Upper lobe of left lung (tissue), 6 donors: ENCODE results near the gene COPS7A. TPM values are rescaled to one million over a fixed set of nuclear protein-coding genes. Genes with fewer than 3 reads are reported as not detected.
"Not testable (repeated sequence)": the region's sequence is repeated elsewhere in the genome, so short reads cannot be mapped to it uniquely, and the experiment has no call there.

Source experiments
- ATAC-seq, 2 donors: fragments of 200-7000 bp; cut with Tn5 transposase; one replicate each; pipeline ENCODE4 v1.9.1; 2022; ENCODE audit warnings: mild to moderate bottlenecking in 2 of 2, moderate library complexity in 2 of 2; ENCODE audit not compliant: low FRiP score in 2 of 2
- DNase-seq, 2 donors: peaks; one replicate each; pipeline ENCODE4 v3.0.0-alpha.2; 2019 to 2020
- H3K27ac ChIP-seq, 4 donors: fragments of 200-600 bp; sonication (generic); one replicate each; pipeline ENCODE4 v1.5.1; 2016 to 2019
- H3K27me3 ChIP-seq, 4 donors: fragments of 200-600 bp; sonication (generic); one replicate each; pipeline ENCODE4 v1.5.1; 2017 to 2019
- H3K36me3 ChIP-seq, 4 donors: fragments of 200-600 bp; sonication (generic); one replicate each; pipeline ENCODE4 v1.5.1; 2016 to 2019
- H3K4me1 ChIP-seq, 4 donors: fragments of 200-600 bp; sonication (generic); one replicate each; pipeline ENCODE4 v1.5.1; 2018 to 2019
- H3K4me3 ChIP-seq, 4 donors: fragments of 200-600 bp; sonication (generic); one replicate each; pipeline ENCODE4 v1.5.1; 2017 to 2019; ENCODE audit warnings: mild to moderate bottlenecking in 2 of 4, moderate library complexity in 1 of 4
- H3K9me3 ChIP-seq, 4 donors: fragments of 200-600 bp; sonication (generic); one replicate each; pipeline ENCODE4 v1.5.1; 2018 to 2019
- EP300 ChIP-seq, 4 donors: sonication (generic); formaldehyde crosslinking; IDR thresholded peaks; one replicate each; pipeline ENCODE4 v1.5.1; 2017; ENCODE audit warnings: antibody characterized with exemption in 4 of 4, control low read depth in 2 of 4
- POLR2A ChIP-seq, 4 donors: fragments of 450-650 bp; IDR thresholded peaks; one replicate each; pipeline ENCODE4 v1.5.1; 2016 to 2017; ENCODE audit warnings: antibody characterized with exemption in 4 of 4, mild to moderate bottlenecking in 2 of 4
- POLR2AphosphoS5 ChIP-seq, 2 donors: sonication (generic); formaldehyde crosslinking; IDR thresholded peaks; one replicate each; pipeline ENCODE4 v1.5.1; 2017; ENCODE audit warnings: antibody characterized with exemption in 2 of 2
- WGBS, 2 donors: methylation state at CpG; one replicate each; pipeline ENCODE4 v1.1.5; 2017 to 2018; 5-methylcytosine and 5-hydroxymethylcytosine counted together
- total RNA-seq, 6 donors: library from RNA; depleted of rRNA in 4 of 6; stranded (reverse); fragments of >200 nt in 4 of 6; gene quantifications; one replicate each; pipeline versions ENCODE4 v1.1.0 to v1.2.1, GENCODE V29; 2016 to 2021
- TF ChIP-seq, protein P1 (sequence below), 6 experiments: fragments of 450-650 bp in 4 of 6; fragments of 200-600 bp in 2 of 6; sonication (generic) in 2 of 6; IDR thresholded peaks; one replicate each; pipeline ENCODE4 v1.5.1; 2016 to 2019; ENCODE audit warnings: antibody characterized with exemption in 6 of 6
- donor health status: DM: no; HTN: no; CAD: no; lungs with moderate emphysema.
- donor health status: DM: no; HTN: yes; CAD: no; lungs with severe emphysema.

The COPS7A gene
- total RNA-seq, 6 donors from 2014 or later = 36.9 to 70.2 (median 63.0) TPM

- Histone ChIP-seq H3K27me3 (no peaks in the 10 kb centered on the region), H3K36me3 (peaks cover 5 to 20% (median 12%) of the 10 kb centered on the region in 4 donors), H3K4me1 (peaks cover 0 to 5% (median 0%) of the 10 kb centered on the region in 4 donors), H3K9me3 (no peaks in the 10 kb centered on the region), H3K27ac (no peak overlapping the region), H3K4me3 (no peak overlapping the region)
- TF ChIP-seq POLR2A (IDR thresholded peaks at IDR 0.05) (no peak), EP300 (IDR thresholded peaks at IDR 0.05) (no peak), POLR2AphosphoS5 (IDR thresholded peaks at IDR 0.05) (no peak)
- TF ChIP-seq, protein P1, sequence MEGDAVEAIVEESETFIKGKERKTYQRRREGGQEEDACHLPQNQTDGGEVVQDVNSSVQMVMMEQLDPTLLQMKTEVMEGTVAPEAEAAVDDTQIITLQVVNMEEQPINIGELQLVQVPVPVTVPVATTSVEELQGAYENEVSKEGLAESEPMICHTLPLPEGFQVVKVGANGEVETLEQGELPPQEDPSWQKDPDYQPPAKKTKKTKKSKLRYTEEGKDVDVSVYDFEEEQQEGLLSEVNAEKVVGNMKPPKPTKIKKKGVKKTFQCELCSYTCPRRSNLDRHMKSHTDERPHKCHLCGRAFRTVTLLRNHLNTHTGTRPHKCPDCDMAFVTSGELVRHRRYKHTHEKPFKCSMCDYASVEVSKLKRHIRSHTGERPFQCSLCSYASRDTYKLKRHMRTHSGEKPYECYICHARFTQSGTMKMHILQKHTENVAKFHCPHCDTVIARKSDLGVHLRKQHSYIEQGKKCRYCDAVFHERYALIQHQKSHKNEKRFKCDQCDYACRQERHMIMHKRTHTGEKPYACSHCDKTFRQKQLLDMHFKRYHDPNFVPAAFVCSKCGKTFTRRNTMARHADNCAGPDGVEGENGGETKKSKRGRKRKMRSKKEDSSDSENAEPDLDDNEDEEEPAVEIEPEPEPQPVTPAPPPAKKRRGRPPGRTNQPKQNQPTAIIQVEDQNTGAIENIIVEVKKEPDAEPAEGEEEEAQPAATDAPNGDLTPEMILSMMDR (IDR thresholded peaks at IDR 0.05) = no peak
- no peak for ATAC-seq
- DNase-seq = no peak
- 73 to 79% methylated on average over 3 of the region's 3 CpGs for WGBS, 2 donors
These were observed 19.0 kb downstream of the COPS7A start for GRCh38 chr12:6742834-6743233.

GRCh38 chr12:6743300-6743699 lies 19.5 kb downstream of the COPS7A start:
- DNase-seq, H3K9me3 ChIP-seq, H3K27ac ChIP-seq, H3K4me3 ChIP-seq, H3K4me1 ChIP-seq, ATAC-seq, H3K27me3 ChIP-seq: not testable (repeated sequence)
- peaks cover 8 to 25% (median 16%) of the 10 kb centered on the region in 4 donors for H3K36me3 ChIP-seq
- WGBS, 2 donors = 70% methylated on average over 7 of the region's 7 CpGs

DNA sequence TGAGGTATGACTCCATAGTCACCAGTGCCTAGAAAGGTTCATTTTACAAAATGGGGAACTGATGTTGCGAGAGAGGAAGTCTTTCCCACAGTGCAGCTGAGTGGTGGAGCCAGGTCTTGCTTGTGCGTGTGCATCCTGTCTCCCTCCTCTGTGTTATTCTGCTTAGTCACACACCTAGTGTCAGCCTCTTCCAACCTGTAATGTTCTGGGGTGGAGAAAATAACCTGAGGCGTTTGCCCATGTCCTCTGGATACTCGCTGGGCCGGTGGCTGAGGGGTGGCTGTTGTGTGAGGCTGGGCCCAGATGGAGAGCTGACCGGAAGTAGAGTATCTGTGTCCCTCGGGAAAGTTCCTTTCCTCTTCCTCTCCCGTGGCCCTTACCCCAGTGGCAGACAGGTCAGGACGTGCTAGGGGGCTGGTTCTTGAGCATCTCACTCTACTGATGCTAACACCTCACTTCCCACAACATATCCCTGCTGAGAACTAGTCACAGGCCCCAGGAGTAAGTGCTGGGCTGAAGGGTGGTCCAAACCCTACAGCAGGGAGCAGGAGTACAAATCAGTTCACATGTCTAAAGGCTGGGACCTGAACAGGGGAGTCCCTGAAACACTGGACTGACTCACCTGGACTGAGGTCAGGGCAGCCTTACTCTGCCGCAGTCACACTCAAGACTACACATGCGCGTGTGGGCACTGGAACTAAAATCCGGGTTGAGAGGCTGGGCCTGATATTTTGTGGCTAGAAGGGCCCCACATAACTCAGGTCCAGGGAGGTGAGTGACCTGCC lies 22.1 kb downstream of the COPS7A start:
- peak in 1 of 2 donors; percentile 54 for DNase-seq
- Histone ChIP-seq H3K4me1 (peaks cover 0 to 5% (median 2%) of the 10 kb centered on the region in 4 donors), H3K27me3 (no peaks in the 10 kb centered on the region), H3K9me3 (no peaks in the 10 kb centered on the region), H3K36me3 (peaks cover 34 to 51% (median 41%) of the 10 kb centered on the region in 4 donors), H3K27ac (peak overlapping the region; percentile 53 to 84 (median 78)), H3K4me3 (no peak overlapping the region)
- ATAC-seq = peak; percentile 69 to 72
- TF ChIP-seq EP300 (IDR thresholded peaks at IDR 0.05) (no peak), POLR2AphosphoS5 (IDR thresholded peaks at IDR 0.05) (peak in 1 of 2 donors; percentile 26)
- 58 to 63% methylated on average over 11 to 13 of the region's 13 CpGs for WGBS, 2 donors

DNA sequence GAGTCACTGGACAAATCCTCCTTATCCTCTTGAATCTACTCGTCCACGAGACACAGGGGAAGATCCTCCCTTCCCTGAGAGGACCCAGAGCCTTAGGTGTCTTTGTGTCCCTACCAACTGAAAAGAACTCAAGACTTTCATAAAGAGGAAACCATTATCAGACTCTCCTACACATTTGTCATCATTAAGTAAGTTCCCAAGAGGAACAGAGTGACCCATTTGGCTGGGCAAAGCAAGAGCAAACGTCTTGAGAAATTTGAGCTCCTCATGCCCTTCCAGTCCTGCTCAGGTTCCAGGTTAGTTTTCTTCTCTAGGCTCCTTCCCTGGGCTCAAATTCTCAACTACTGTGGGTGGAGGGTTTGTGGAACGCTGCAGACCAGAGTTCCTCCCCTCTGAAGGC lies 23.4 kb downstream of the COPS7A start:
- DNase-seq = no peak
- TF ChIP-seq, protein P1 (IDR thresholded peaks at IDR 0.05) = no peak
- H3K9me3 ChIP-seq = no peaks in the 10 kb centered on the region
- no peak overlapping the region for H3K4me3 ChIP-seq
- no peaks in the 10 kb centered on the region for H3K27me3 ChIP-seq
- peaks cover 6 to 13% (median 8%) of the 10 kb centered on the region in 4 donors for H3K4me1 ChIP-seq
- WGBS, 2 donors = 75 to 80% methylated on average over 4 of the region's 4 CpGs
- H3K27ac ChIP-seq = no peak overlapping the region
- H3K36me3 ChIP-seq = peaks cover 35 to 61% (median 48%) of the 10 kb centered on the region in 4 donors
- no peak for ATAC-seq

GRCh38 chr12:6748761-6749160 lies 24.9 kb downstream of the COPS7A start:
- no peak for TF ChIP-seq EP300 (IDR thresholded peaks at IDR 0.05)
- TF ChIP-seq POLR2AphosphoS5 (IDR thresholded peaks at IDR 0.05) = no peak
- TF ChIP-seq, protein P1 (IDR thresholded peaks at IDR 0.05) = no peak
- no peak for TF ChIP-seq POLR2A (IDR thresholded peaks at IDR 0.05)
- Histone ChIP-seq H3K27ac (no peak overlapping the region), H3K36me3 (peaks cover 35 to 61% (median 48%) of the 10 kb centered on the region in 4 donors), H3K9me3 (no peaks in the 10 kb centered on the region), H3K4me3 (no peak overlapping the region), H3K4me1 (peaks cover 9 to 18% (median 13%) of the 10 kb centered on the region in 4 donors), H3K27me3 (no peaks in the 10 kb centered on the region)
- DNase-seq = peak in 1 of 2 donors; percentile 64
- WGBS, 2 donors = 95% methylated on average over 20 to 28 of the region's 28 CpGs
- no peak for ATAC-seq

DNA sequence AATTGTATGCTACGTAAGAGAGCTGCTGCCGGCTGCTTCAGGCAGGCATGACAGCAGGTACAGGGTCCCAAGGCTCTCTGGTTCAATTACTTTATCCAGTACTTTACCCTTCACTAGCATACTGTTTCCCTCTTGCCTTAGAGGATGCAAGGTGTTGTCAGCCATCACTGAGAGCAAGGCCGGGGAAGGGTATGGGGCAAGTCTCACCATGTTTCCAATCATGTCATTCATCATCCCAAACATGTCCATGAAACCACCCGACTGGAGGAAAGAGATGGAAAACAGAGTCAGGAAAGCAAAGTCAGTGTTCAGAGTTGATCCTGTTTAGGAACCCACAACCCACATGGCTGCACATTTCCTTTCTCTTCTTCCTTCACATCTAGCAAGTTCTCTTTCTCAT lies 26.7 kb downstream of the COPS7A start:
- no peaks in the 10 kb centered on the region for H3K27me3 ChIP-seq
- ATAC-seq (no peak), DNase-seq (no peak)
- H3K36me3 ChIP-seq = peaks cover 35 to 61% (median 48%) of the 10 kb centered on the region in 4 donors
- TF ChIP-seq POLR2AphosphoS5 (IDR thresholded peaks at IDR 0.05) (no peak), POLR2A (IDR thresholded peaks at IDR 0.05) (no peak), EP300 (IDR thresholded peaks at IDR 0.05) (no peak)
- TF ChIP-seq, protein P1 (IDR thresholded peaks at IDR 0.05) = no peak
- H3K27ac ChIP-seq = peak overlapping the region in 1 of 4 donors; percentile 17
- WGBS, 2 donors = 89 to 93% methylated on average over 4 of the region's 4 CpGs
- H3K9me3 ChIP-seq = no peaks in the 10 kb centered on the region
- no peak overlapping the region for H3K4me3 ChIP-seq
- peaks cover 12 to 24% (median 19%) of the 10 kb centered on the region in 4 donors for H3K4me1 ChIP-seq
